ENCODE measurements around the gene ETFB. TPM values are rescaled to one million over a fixed set of nuclear protein-coding genes. Genes with fewer than 3 reads are reported as not detected.

The ETFB gene
- total and polyA plus RNA-seq, 9 of the 15 experiments (the other 6 are each of a cell fraction or from before 2014, with no cell fraction given) = 18.1 to 143 (median 96.1) TPM

GRCh38 chr19:51339687-51340656, 26.2 kb downstream of the ETFB start (continued):
- TF ChIP-seq ZNF561 (CRISPR knock-in tag; conservative IDR thresholded peaks at IDR 0.05) (no peak), E2F4 (CRISPR knock-in tag; IDR thresholded peaks at IDR 0.05; ENCODE audit: low read depth) (no peak), POLR2AphosphoS2 (IDR thresholded peaks at IDR 0.05; ENCODE audit: low read length) (no peak), ZNF175 (CRISPR knock-in tag; IDR thresholded peaks at IDR 0.05; ENCODE audit: low read depth) (0 out of 2 replicates have a peak, but pooled peaks have one; percentile 62), POLR2H (tag; IDR thresholded peaks at IDR 0.05; ENCODE audit: low read depth) (peak; percentile 92), TSC22D4 (tag; IDR thresholded peaks at IDR 0.05) (no peak), ZNF668 (CRISPR knock-in tag; IDR thresholded peaks at IDR 0.05) (no peak), NCOA1 (IDR thresholded peaks at IDR 0.05; ENCODE audit: low read depth) (no peak), MBD2 (IDR thresholded peaks at IDR 0.05; ENCODE audit: borderline replicate concordance, low read depth) (peak; percentile 27; the same call in 1 of the 2 replicates), C11orf30 (IDR thresholded peaks at IDR 0.05; ENCODE audit: low read depth) (peak; percentile 43; the same call in 1 of the 2 replicates), ERF (CRISPR knock-in tag; IDR thresholded peaks at IDR 0.05) (peak; percentile 69; the same call in 1 of the 2 replicates), RBM34 (IDR thresholded peaks at IDR 0.05; ENCODE audit: borderline replicate concordance, insufficient read depth, low read length) (peak; percentile 39; the same call in 1 of the 2 replicates), POLR2B (IDR thresholded peaks at IDR 0.05; ENCODE audit: low read depth, partially characterized antibody) (peak; percentile 52), CREM (IDR thresholded peaks at IDR 0.05; ENCODE audit: low read depth) (peak; percentile 65), SRSF1 (IDR thresholded peaks at IDR 0.05; ENCODE audit: low read depth, low read length) (no peak), TOE1 (IDR thresholded peaks at IDR 0.05; ENCODE audit: borderline replicate concordance) (peak; percentile 68; the same call in 1 of the 2 replicates), TOE1 (CRISPR knock-in tag; IDR thresholded peaks at IDR 0.05; ENCODE audit: borderline replicate concordance, low read depth) (0 out of 2 replicates have a peak, but pooled peaks have one; percentile 37), E2F3 (CRISPR knock-in tag; IDR thresholded peaks at IDR 0.05) (peak; percentile 72; the same call in 1 of the 2 replicates), DMBX1 (CRISPR knock-in tag; IDR thresholded peaks at IDR 0.05; ENCODE audit: borderline replicate concordance) (peak; percentile 41; the same call in 1 of the 2 replicates)
- TF ChIP-seq, protein P1, sequence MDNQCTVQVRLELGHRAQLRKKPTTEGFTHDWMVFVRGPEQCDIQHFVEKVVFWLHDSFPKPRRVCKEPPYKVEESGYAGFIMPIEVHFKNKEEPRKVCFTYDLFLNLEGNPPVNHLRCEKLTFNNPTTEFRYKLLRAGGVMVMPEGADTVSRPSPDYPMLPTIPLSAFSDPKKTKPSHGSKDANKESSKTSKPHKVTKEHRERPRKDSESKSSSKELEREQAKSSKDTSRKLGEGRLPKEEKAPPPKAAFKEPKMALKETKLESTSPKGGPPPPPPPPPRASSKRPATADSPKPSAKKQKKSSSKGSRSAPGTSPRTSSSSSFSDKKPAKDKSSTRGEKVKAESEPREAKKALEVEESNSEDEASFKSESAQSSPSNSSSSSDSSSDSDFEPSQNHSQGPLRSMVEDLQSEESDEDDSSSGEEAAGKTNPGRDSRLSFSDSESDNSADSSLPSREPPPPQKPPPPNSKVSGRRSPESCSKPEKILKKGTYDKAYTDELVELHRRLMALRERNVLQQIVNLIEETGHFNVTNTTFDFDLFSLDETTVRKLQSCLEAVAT (IDR thresholded peaks at IDR 0.05) = peak in 1 of 2 experiments; percentile 15; a peak in 1 of 4 replicates
- TF ChIP-seq, protein P2, sequence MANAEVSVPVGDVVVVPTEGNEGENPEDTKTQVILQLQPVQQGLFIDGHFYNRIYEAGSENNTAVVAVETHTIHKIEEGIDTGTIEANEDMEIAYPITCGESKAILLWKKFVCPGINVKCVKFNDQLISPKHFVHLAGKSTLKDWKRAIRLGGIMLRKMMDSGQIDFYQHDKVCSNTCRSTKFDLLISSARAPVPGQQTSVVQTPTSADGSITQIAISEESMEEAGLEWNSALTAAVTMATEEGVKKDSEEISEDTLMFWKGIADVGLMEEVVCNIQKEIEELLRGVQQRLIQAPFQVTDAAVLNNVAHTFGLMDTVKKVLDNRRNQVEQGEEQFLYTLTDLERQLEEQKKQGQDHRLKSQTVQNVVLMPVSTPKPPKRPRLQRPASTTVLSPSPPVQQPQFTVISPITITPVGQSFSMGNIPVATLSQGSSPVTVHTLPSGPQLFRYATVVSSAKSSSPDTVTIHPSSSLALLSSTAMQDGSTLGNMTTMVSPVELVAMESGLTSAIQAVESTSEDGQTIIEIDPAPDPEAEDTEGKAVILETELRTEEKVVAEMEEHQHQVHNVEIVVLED (CRISPR knock-in tag; IDR thresholded peaks at IDR 0.05) = peak; percentile 82
- TF ChIP-seq, protein P3, sequence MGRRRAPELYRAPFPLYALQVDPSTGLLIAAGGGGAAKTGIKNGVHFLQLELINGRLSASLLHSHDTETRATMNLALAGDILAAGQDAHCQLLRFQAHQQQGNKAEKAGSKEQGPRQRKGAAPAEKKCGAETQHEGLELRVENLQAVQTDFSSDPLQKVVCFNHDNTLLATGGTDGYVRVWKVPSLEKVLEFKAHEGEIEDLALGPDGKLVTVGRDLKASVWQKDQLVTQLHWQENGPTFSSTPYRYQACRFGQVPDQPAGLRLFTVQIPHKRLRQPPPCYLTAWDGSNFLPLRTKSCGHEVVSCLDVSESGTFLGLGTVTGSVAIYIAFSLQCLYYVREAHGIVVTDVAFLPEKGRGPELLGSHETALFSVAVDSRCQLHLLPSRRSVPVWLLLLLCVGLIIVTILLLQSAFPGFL (CRISPR knock-in tag; IDR thresholded peaks at IDR 0.05) = no peak

All from K562 (cell line).